ENCODE data around the gene TYMP.

The TYMP gene

DNA sequence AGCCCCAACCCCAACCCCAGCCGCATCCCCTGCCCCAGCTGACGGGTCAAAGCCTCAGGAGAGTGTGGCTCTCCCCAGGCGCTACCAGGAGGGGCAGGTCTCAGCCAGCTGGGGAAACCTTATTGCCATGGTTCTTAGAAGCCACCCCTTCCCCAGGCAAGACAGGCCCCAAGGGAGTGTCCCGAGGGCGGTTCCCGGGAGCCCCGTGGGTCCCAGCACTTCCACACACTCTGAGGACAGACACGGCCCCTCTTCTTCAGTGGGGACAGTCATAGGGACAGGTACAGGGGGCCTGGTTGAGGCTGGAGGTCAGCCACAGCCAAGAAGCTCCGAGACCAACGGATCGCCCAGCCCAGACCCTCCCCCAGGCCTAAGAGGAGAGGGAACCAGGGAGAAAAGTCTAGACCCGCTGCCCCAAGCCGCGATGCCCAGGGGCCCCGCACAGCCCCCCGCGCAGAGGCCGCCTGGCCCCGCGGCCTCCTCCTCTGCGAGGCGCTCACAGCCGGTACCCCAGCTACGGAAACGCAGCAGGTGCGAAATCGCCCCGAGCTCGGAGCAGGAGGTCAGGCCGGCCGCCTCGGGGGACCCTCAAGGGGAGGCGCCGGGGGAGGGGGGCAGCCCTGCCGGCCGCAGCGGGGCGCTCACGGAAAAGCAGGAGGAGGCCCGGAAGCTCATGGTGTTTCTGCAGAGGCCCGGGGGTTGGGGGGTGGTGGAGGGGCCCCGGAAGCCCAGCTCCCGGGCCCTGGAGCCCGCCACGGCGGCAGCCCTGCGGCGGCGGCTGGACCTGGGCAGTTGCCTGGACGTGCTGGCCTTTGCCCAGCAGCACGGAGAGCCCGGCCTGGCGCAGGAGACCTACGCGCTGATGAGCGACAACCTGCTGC lies 18.5 kb upstream of the TYMP start:
- no peak for ATAC-seq
- no peak for TF ChIP-seq ZFP3 (CRISPR knock-in tag; IDR thresholded peaks at IDR 0.05)
- TF ChIP-seq ZNF565 (CRISPR knock-in tag; conservative IDR thresholded peaks at IDR 0.05; ENCODE audit: low read depth), result no peak
- no peak for TF ChIP-seq CSDC2 (CRISPR knock-in tag; IDR thresholded peaks at IDR 0.05)
- TF ChIP-seq, protein P1, sequence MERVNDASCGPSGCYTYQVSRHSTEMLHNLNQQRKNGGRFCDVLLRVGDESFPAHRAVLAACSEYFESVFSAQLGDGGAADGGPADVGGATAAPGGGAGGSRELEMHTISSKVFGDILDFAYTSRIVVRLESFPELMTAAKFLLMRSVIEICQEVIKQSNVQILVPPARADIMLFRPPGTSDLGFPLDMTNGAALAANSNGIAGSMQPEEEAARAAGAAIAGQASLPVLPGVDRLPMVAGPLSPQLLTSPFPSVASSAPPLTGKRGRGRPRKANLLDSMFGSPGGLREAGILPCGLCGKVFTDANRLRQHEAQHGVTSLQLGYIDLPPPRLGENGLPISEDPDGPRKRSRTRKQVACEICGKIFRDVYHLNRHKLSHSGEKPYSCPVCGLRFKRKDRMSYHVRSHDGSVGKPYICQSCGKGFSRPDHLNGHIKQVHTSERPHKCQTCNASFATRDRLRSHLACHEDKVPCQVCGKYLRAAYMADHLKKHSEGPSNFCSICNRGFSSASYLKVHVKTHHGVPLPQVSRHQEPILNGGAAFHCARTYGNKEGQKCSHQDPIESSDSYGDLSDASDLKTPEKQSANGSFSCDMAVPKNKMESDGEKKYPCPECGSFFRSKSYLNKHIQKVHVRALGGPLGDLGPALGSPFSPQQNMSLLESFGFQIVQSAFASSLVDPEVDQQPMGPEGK (CRISPR knock-in tag; IDR thresholded peaks at IDR 0.05; ENCODE audit: borderline replicate concordance), result no peak
- TF ChIP-seq RARB (CRISPR knock-in tag; IDR thresholded peaks at IDR 0.05), result no peak
- TF ChIP-seq, protein P2, sequence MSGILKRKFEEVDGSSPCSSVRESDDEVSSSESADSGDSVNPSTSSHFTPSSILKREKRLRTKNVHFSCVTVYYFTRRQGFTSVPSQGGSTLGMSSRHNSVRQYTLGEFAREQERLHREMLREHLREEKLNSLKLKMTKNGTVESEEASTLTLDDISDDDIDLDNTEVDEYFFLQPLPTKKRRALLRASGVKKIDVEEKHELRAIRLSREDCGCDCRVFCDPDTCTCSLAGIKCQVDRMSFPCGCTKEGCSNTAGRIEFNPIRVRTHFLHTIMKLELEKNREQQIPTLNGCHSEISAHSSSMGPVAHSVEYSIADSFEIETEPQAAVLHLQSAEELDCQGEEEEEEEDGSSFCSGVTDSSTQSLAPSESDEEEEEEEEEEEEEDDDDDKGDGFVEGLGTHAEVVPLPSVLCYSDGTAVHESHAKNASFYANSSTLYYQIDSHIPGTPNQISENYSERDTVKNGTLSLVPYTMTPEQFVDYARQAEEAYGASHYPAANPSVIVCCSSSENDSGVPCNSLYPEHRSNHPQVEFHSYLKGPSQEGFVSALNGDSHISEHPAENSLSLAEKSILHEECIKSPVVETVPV (CRISPR knock-in tag; IDR thresholded peaks at IDR 0.05), result no peak
- no peak for TF ChIP-seq ZC3H10 (CRISPR knock-in tag; IDR thresholded peaks at IDR 0.05)
- TF ChIP-seq OSR1 (CRISPR knock-in tag; IDR thresholded peaks at IDR 0.05), result no peak
- no peak for TF ChIP-seq ZFP30 (CRISPR knock-in tag; IDR thresholded peaks at IDR 0.05)
- TF ChIP-seq ZNF8 (CRISPR knock-in tag; IDR thresholded peaks at IDR 0.05), result no peak
- TF ChIP-seq TCF4 (CRISPR knock-in tag; IDR thresholded peaks at IDR 0.05; ENCODE audit: borderline replicate concordance), result no peak
- no peak for TF ChIP-seq GLIS3 (CRISPR knock-in tag; IDR thresholded peaks at IDR 0.05)
- TF ChIP-seq PPARA (CRISPR knock-in tag; IDR thresholded peaks at IDR 0.05; ENCODE audit: borderline replicate concordance), result no peak
- no peak for TF ChIP-seq BACH2 (CRISPR knock-in tag; IDR thresholded peaks at IDR 0.05; ENCODE audit: borderline replicate concordance)
- TF ChIP-seq ARNTL (CRISPR knock-in tag; IDR thresholded peaks at IDR 0.05; ENCODE audit: borderline replicate concordance, low read depth), result no peak
- TF ChIP-seq, protein P3, sequence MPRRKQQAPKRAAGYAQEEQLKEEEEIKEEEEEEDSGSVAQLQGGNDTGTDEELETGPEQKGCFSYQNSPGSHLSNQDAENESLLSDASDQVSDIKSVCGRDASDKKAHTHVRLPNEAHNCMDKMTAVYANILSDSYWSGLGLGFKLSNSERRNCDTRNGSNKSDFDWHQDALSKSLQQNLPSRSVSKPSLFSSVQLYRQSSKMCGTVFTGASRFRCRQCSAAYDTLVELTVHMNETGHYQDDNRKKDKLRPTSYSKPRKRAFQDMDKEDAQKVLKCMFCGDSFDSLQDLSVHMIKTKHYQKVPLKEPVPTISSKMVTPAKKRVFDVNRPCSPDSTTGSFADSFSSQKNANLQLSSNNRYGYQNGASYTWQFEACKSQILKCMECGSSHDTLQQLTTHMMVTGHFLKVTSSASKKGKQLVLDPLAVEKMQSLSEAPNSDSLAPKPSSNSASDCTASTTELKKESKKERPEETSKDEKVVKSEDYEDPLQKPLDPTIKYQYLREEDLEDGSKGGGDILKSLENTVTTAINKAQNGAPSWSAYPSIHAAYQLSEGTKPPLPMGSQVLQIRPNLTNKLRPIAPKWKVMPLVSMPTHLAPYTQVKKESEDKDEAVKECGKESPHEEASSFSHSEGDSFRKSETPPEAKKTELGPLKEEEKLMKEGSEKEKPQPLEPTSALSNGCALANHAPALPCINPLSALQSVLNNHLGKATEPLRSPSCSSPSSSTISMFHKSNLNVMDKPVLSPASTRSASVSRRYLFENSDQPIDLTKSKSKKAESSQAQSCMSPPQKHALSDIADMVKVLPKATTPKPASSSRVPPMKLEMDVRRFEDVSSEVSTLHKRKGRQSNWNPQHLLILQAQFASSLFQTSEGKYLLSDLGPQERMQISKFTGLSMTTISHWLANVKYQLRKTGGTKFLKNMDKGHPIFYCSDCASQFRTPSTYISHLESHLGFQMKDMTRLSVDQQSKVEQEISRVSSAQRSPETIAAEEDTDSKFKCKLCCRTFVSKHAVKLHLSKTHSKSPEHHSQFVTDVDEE (CRISPR knock-in tag; IDR thresholded peaks at IDR 0.05), result no peak
- no peak for TF ChIP-seq SNAI2 (CRISPR knock-in tag; IDR thresholded peaks at IDR 0.05)

DNA sequence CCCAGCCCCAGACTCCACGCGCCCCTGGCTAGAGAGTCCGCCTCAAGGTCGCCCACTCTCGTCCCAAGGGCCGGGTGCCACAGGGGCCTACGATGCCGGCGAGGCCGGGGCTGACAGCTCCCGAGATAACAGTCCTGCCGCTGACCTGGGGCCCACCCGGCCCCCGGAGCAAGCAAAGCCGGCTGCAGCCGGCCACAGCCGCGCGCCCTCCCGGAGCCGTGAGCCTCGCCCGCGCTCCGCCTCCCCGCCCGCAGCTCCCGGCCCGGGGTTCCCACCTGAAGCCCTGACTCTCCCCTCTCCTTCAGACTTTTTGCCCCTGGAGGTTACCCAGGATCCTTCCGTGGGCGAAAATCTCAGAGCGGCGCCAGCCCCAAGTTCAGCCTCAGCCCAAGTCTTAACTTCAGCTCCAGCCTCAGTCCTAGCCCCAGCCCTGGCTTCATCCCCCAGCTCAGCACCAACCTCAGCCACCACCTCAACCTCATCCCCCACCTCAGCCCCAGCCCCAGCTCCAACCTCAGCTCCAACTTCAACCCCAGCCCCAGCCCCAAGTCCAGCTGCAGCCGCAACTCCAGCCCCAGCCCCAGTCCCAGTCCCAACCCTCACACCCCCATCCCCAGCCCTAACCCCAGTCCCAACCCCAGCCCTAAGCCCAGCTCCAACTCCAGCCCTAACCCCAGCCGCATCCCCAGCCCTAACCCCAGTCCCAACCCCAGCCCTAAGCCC lies 17.6 kb upstream of the TYMP start:
- ATAC-seq, result no peak
- TF ChIP-seq ARNTL (CRISPR knock-in tag; IDR thresholded peaks at IDR 0.05; ENCODE audit: borderline replicate concordance, low read depth) (no peak), ZNF565 (CRISPR knock-in tag; conservative IDR thresholded peaks at IDR 0.05; ENCODE audit: low read depth) (no peak), RARB (CRISPR knock-in tag; IDR thresholded peaks at IDR 0.05) (no peak), ESRRG (CRISPR knock-in tag; IDR thresholded peaks at IDR 0.05) (no peak), SNAI2 (CRISPR knock-in tag; IDR thresholded peaks at IDR 0.05) (no peak), ISL1 (CRISPR knock-in tag; IDR thresholded peaks at IDR 0.05) (no peak)
- TF ChIP-seq, protein P4, sequence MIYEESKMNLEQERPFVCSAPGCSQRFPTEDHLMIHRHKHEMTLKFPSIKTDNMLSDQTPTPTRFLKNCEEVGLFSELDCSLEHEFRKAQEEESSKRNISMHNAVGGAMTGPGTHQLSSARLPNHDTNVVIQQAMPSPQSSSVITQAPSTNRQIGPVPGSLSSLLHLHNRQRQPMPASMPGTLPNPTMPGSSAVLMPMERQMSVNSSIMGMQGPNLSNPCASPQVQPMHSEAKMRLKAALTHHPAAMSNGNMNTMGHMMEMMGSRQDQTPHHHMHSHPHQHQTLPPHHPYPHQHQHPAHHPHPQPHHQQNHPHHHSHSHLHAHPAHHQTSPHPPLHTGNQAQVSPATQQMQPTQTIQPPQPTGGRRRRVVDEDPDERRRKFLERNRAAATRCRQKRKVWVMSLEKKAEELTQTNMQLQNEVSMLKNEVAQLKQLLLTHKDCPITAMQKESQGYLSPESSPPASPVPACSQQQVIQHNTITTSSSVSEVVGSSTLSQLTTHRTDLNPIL (CRISPR knock-in tag; IDR thresholded peaks at IDR 0.05; ENCODE audit: low read depth), result no peak
- TF ChIP-seq, protein P5, sequence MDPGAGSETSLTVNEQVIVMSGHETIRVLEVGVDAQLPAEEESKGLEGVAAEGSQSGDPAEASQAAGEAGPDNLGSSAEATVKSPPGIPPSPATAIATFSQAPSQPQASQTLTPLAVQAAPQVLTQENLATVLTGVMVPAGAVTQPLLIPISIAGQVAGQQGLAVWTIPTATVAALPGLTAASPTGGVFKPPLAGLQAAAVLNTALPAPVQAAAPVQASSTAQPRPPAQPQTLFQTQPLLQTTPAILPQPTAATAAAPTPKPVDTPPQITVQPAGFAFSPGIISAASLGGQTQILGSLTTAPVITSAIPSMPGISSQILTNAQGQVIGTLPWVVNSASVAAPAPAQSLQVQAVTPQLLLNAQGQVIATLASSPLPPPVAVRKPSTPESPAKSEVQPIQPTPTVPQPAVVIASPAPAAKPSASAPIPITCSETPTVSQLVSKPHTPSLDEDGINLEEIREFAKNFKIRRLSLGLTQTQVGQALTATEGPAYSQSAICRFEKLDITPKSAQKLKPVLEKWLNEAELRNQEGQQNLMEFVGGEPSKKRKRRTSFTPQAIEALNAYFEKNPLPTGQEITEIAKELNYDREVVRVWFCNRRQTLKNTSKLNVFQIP (CRISPR knock-in tag; IDR thresholded peaks at IDR 0.05; ENCODE audit: borderline replicate concordance, low read depth), result no peak
- TF ChIP-seq, protein P1 (CRISPR knock-in tag; IDR thresholded peaks at IDR 0.05; ENCODE audit: borderline replicate concordance), result no peak
